IPS-NIHi11 (cell line): ENCODE data around the gene ADGRG1.

Experiments used
- DNase-seq: peaks from one replicate; pipeline ENCODE4 v3.0.0; 2012; ENCODE audit warnings: mixed read lengths, low spot score

The ADGRG1 gene

GRCh38 chr16:57620335-57621231, 7.8 kb upstream of the ADGRG1 start:
- peak; percentile 51 for DNase-seq

DNA sequence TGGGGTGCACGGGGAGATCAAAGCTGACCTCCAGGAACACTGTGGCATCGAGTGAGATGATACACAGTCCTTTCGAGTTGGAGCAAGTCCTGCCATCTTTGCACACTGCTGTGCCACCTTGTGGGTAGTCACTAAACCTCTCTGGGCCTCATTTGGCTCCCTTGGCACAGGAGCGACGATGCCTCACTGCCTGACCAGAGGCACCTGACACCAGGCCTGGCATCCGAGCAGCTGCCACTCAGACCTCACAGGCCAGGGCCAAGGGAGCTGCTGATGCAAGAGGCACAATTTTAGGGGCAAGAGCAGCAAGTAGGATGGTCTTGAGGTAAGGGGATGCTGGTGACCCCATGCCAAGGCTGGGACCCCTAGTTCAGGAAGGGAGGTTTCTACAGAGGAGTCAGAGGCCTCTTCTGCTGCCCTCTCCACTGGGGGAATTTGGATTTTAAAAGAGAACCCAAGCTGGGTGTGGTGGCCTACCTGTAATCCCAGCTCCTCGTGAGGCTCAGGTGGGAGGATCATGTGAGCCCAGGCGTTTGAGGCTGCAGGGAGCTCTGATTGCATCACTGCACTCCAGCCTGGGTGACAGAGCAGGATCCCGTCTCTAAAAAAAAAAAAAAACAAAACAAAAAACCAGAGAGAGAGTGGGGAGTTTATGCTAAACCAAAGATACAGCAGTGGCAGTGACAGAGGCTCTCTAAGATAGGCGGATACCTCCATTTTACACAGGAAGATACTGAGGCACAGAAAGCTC, 6.7 kb upstream of the ADGRG1 start:
- no peak for DNase-seq

DNA sequence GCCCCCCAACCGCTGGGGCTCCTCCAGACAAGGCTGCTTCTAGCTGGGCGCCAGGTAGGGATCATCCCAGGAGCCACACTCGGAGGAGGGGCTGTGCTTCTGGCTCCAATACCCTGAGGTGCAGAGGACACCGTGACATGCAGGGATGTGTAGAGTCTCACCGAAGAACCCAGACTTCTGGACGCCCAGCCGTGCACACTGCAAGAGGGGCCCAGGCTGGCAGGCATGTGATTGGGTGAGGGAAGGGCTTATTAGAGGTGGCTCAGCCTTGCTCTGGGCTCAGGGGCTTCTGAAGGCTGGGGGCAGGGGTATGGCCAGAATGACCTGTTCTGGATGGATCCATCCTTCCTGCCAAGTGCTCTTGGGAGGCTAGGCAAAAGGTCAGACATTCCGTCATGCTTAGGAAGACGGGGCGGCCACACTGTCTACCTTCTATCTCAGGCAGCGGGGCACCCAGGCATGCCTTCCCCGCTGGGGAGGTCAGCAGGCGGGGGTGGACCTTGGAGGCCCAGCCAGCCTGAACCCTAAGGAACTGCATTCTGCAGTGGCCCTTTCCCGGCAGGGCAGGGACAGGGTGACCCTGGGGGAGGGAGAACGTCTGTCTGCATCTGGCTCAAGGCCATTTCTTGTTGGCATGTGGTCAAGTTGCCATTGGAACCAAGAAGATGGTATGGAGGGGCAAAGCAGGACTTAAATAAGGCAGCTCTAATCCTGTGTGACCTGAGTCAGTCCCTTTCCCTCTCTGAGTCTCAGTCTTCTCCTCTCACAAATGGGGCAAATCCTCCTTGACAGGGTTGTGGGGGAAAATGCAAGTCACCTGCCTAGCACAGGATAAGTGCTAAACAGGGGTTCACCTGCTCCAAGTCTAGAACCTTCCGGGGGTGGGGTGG, 5.8 kb upstream of the ADGRG1 start:
- DNase-seq = no peak

DNA sequence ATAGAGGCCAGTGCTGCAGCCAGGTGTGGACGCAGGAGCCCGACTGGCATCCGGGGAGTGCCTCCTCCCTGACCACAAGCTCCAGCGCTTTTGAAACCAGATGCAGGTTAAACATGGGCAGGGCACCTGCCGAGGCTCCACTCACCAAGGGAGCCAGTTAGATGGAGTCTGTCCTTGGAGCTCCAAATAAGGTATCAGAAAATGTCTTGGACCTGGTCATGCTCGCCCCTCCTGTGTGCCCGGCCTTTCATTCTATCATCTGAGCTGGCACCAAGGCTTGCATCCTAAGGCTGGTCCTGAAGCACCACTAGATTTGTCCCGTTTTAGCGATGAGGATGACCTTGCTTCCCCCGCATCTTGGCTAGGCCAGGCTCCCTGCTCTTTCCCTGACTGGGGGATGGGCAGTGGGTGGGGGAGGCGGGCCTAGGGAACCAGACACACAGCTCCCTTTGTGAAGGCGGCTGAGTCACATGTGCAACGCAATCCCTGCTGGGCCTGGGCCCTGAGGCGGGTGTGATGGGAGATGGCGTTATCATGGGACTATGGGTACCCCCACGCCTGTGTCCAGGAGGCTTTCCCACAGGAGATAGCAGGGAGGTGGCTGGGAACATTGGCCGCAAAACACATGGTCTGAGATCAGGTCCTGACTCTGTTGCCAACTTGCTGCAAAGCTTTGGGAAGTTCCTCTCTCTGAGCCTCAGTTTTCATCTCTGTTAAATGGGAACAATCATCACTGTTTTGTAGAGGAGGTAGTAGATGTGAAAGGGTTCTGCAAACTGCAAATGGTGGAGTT, 5.0 kb upstream of the ADGRG1 start:
- DNase-seq = peak; percentile 60

DNA sequence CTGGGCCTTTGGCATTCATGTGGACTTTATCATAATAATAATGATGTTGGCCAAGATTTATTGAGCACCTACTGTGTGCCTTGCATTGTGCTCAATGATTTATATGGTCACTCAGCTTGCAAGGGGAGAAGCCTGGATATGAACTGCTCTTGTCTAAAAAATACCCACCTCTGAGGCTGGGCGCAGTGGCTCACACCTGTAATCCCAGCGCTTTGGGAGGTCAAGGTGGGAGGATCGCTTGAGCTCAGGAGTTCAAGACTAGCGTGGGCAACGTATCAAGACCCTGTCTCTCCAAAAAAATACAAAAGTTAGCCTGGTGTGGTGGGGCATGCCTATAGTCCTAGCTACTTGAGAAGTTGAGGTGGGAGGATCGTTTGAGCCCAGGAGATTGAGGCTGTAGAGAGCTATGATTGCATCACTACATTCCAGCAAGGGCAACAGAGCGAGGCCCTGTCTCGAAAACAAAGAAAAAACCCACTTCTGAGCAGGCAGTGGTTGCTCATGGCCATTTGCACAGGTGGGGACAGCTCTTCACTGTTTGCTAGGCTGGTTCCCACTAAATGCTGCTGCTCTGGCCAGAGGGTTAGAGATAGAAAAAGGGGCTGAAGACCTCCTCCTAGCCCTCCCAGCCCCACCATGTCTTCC, 4.3 kb upstream of the ADGRG1 start:
- DNase-seq = no peak

DNA sequence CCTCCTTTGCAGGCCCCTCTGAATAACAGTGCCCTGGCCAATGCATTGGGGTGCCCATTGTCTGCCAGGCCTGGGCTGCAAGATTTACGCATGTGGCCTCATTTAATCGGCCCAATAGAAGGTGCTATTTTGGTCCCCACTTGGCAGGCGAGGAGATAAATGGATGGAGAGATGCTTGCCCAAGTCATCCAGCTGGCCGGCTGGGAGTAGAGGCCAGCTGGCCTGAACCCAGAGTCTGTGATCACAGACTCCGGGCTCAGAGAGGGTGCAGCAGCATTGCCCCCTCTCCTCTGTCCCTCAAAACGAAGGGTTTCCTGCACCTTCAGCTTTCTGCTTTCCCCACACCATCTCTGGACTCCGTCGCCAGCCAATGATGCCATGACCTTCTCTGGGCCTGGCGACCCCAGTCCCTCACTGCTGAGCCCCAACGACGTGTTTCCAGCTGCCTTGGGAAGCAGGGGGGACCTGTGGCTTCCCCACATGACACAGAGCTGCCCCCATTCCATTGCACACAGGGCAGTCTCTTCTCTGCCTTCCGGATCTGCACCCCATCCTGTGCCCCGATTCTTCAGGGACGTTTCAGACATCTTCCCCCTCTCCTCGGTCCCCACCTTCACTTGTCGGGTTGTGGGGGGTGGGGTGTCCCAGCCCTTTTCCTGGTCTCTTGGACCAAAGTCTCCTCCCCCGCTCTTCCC, 3.5 kb upstream of the ADGRG1 start:
- DNase-seq = no peak

- DNase-seq = no peak
These were observed 1.8 kb upstream of the ADGRG1 start for GRCh38 chr16:57626420-57627170.

GRCh38 chr16:57627184-57627871, 1.1 kb upstream of the ADGRG1 start:
- DNase-seq = peak; percentile 58

DNA sequence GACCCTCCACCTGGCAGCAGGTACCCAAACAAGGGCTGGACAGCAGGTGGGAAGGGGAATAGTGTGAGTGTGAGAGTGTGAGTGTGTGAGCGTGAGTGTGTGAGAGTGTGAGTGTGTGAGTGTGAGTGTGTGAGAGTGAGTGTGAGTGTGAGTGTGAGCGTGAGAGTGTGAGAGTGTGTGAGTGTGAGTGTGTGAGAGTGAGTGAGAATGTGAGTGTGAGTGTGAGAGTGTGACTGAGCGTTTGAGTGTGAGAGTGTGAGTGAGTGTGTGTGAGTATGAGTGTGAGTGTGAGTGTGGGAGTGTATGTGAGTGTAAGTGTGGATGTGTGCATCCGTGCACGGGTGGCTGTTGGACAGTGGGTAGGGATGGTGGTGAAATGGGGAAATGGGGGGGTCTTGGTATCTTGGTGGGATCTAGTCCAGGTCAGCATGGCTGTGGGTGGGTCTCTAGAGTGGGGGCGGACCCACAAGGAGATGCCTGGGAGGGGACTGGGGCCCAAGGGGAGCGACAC, 408 bp downstream of the ADGRG1 start:
- DNase-seq = no peak

GRCh38 chr16:57629516-57630406, 1.3 kb downstream of the ADGRG1 start:
- DNase-seq = no peak

DNA sequence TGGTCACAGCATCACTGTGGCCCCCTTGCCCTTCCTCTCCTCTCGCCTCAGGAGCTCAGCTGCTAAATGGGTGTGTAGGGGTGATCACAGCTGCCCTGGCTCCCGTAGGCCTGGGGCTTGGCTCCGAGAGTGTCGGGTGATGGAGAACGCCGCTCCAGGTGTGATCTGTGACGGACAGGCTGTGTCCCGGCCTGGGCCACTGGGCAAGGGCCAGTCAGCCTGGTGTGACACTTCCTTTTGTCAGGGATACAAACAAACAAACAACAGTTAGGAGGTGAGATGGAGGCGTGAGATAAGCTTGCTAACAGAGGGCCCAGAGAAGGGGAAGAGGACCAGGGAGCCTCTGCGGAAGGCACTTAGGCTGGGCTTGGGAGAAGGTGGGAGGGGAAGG, 2.0 kb downstream of the ADGRG1 start:
- DNase-seq = no peak

- no peak for DNase-seq
These were observed 2.8 kb downstream of the ADGRG1 start for GRCh38 chr16:57630931-57631845.

GRCh38 chr16:57632568-57632967, 4.1 kb downstream of the ADGRG1 start:
- DNase-seq = no peak

GRCh38 chr16:57633383-57634064, 5.1 kb downstream of the ADGRG1 start:
- DNase-seq = no peak

- DNase-seq = no peak
These were observed 5.7 kb downstream of the ADGRG1 start for GRCh38 chr16:57634171-57634570.
